Sigmoid colon (tissue), 7 donors: Measurements from ENCODE around the gene ZFX. TPM values are rescaled to one million over a fixed set of nuclear protein-coding genes. Genes with fewer than 3 reads are reported as not detected.
"Not testable (repeated sequence)": the region's sequence is repeated elsewhere in the genome, so short reads cannot be mapped to it uniquely, and the experiment has no call there.

Experiments
- DNase-seq: peaks from one replicate; pipeline ENCODE4 v3.0.0-alpha.2; 2019
- H3K27ac ChIP-seq, 4 donors: fragments of 200-600 bp; sonication (generic); one replicate each; pipeline ENCODE4 v1.5.1; 2016 to 2019; ENCODE audit warnings: mild to moderate bottlenecking in 1 of 4
- H3K27me3 ChIP-seq, 3 donors: fragments of 200-600 bp; sonication (generic); one replicate each; pipeline ENCODE4 v1.5.1; 2019; ENCODE audit warnings: mild to moderate bottlenecking in 1 of 3
- H3K36me3 ChIP-seq, 4 donors: fragments of 200-600 bp; sonication (generic); one replicate each; pipeline ENCODE4 v1.5.1; 2016 to 2019
- H3K4me1 ChIP-seq, 4 donors: fragments of 200-600 bp; sonication (generic); one replicate each; pipeline ENCODE4 v1.5.1; 2017 to 2019
- H3K4me3 ChIP-seq, 4 donors: fragments of 200-600 bp; sonication (generic); one replicate each; pipeline ENCODE4 v1.5.1; 2017 to 2019; ENCODE audit warnings: mild to moderate bottlenecking in 2 of 4, moderate library complexity in 1 of 4
- H3K9me3 ChIP-seq, 4 donors: fragments of 200-600 bp in 3 of 4; sonication (generic) in 3 of 4; one replicate each; pipeline versions ENCODE4 v1.5.1 to v1.6.1; 2013 to 2019
- EP300 ChIP-seq, 4 donors: sonication (generic); formaldehyde crosslinking; IDR thresholded peaks; one replicate each; pipeline ENCODE4 v1.6.1; 2017; ENCODE audit warnings: antibody characterized with exemption in 4 of 4
- POLR2A ChIP-seq, 2 donors: fragments of 450-650 bp; IDR thresholded peaks; one replicate each; pipeline ENCODE4 v1.6.1; 2016; ENCODE audit warnings: antibody characterized with exemption in 2 of 2, mild to moderate bottlenecking in 2 of 2, moderate library complexity in 2 of 2
- POLR2AphosphoS5 ChIP-seq, 4 donors: sonication (generic); formaldehyde crosslinking; IDR thresholded peaks; one replicate each; pipeline ENCODE4 v1.6.1; 2017; ENCODE audit warnings: antibody characterized with exemption in 4 of 4
- WGBS, 2 donors: extraction: QIAGEN DNeasy Blood & Tissue Kit; methylation state at CpG; one replicate each; pipeline ENCODE4 v1.1.7; 2013; 5-methylcytosine and 5-hydroxymethylcytosine counted together
- intact Hi-C: fragments of 100-400 bp; cut with DNase I; formaldehyde crosslinking; loops from one replicate; pipeline ENCODE4 v1.15.1; 2023
- polyA plus RNA-seq, 3 donors: library from polyadenylated mRNA; stranded (reverse); fragments of 200-250 nt; gene quantifications; one replicate each; pipeline ENCODE4 v1.2.3, GENCODE V29; 2013
- total RNA-seq, 4 donors: library from RNA; depleted of rRNA; stranded (reverse); fragments of >200 nt; gene quantifications; one replicate each; pipeline ENCODE4 v1.1.0, GENCODE V29; 2016
- TF ChIP-seq, protein P1 (sequence below), 4 experiments: fragments of 450-650 bp in 3 of 4; fragments of 200-600 bp in 1 of 4; IDR thresholded peaks; one replicate each; pipeline ENCODE4 v1.5.1; 2016 to 2019; ENCODE audit warnings: antibody characterized with exemption in 4 of 4, mild to moderate bottlenecking in 3 of 4, moderate library complexity in 2 of 4
- donor health status: healthy with polysubstance abuse.
- donor health status: Bipolar disorder and iron deficiency.
- donor health status: healthy.

Gene ZFX
- total and polyA plus RNA-seq, 7 donors, result 4.4 to 81.6 (median 56.7) TPM

DNA sequence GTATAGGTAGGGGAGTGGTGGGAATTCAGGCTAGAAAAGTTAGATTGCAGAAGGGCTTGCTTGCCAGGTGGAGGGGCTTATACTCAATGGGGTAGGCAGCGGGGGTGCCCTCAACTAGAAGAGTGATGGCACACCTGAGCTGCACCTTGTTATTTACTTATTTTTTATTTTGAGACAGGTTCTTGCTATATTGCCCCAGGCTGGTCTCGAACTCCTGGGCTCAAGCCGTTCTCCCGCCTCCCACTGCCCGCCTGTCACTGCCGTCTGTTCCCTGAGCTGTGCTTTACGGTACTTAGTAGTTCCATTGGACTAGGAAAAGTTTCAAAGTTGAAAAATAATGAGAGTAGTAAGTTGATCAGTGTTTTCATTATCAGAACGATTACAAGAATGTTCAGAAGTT is 2.0 kb downstream of the ZFX start:
- Histone ChIP-seq H3K36me3 (no peaks in the 10 kb centered on the region), H3K9me3 (no peaks in the 10 kb centered on the region), H3K27me3 (no peaks in the 10 kb centered on the region), H3K4me3 (peak overlapping the region; percentile 63 to 86 (median 73)), H3K27ac (peak overlapping the region; percentile 95 to 98 (median 96)), H3K4me1 (peaks cover 0 to 78% (median 46%) of the 10 kb centered on the region in 4 donors)
- intact Hi-C loops, result loop anchor here (2.0 kb wide), 1 partner anchor 71 kb away; no protein-coding TSS in a partner anchor
- TF ChIP-seq, protein P1, sequence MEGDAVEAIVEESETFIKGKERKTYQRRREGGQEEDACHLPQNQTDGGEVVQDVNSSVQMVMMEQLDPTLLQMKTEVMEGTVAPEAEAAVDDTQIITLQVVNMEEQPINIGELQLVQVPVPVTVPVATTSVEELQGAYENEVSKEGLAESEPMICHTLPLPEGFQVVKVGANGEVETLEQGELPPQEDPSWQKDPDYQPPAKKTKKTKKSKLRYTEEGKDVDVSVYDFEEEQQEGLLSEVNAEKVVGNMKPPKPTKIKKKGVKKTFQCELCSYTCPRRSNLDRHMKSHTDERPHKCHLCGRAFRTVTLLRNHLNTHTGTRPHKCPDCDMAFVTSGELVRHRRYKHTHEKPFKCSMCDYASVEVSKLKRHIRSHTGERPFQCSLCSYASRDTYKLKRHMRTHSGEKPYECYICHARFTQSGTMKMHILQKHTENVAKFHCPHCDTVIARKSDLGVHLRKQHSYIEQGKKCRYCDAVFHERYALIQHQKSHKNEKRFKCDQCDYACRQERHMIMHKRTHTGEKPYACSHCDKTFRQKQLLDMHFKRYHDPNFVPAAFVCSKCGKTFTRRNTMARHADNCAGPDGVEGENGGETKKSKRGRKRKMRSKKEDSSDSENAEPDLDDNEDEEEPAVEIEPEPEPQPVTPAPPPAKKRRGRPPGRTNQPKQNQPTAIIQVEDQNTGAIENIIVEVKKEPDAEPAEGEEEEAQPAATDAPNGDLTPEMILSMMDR (IDR thresholded peaks at IDR 0.05), result no peak
- TF ChIP-seq POLR2AphosphoS5 (IDR thresholded peaks at IDR 0.05), result no peak
- TF ChIP-seq POLR2A (IDR thresholded peaks at IDR 0.05), result no peak
- TF ChIP-seq EP300 (IDR thresholded peaks at IDR 0.05), result no peak
- WGBS, 2 donors, result 42 to 53% methylated on average over 8 of the region's 8 CpGs
- no peak for DNase-seq

DNA sequence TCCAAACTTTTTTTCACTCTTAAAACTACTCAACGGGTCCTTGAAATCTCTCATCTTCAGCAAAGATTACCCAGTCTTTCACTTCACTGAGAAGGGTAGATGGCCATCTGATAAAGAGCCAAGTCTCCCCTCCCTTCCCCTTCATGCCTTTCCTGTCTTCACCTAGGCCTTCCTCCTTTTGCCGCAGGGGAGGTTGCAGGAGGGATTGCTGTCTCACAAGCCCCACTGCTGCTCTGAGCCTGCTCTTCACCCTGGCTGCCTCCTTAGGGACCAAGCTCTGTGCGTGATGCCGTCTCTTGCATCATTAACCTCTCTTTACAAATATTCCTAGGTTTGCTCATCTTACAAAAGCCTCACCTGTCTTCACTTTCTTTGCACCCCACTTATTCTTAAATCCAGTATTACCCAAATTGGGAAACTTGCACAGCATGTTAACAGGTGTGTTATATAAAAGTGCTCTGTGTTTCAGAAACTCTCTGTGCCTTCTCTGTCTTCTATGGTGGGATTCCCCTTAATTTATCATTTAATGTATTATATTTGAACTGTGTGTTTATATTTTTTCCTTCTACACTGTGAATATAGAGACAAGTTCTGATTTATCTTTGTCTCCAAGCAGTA is 3.8 kb downstream of the ZFX start:
- H3K27ac ChIP-seq, result peak overlapping the region; percentile 44 to 98 (median 96)
- peak; percentile 66 for DNase-seq
- H3K27me3 ChIP-seq, result no peaks in the 10 kb centered on the region
- H3K4me1 ChIP-seq, result peaks cover 0 to 74% (median 39%) of the 10 kb centered on the region in 4 donors
- intact Hi-C loops, result no loop called here
- H3K9me3 ChIP-seq, result no peaks in the 10 kb centered on the region
- TF ChIP-seq EP300 (IDR thresholded peaks at IDR 0.05) (no peak), POLR2AphosphoS5 (IDR thresholded peaks at IDR 0.05) (no peak), POLR2A (IDR thresholded peaks at IDR 0.05) (no peak)
- TF ChIP-seq, protein P1 (IDR thresholded peaks at IDR 0.05), result no peak
- H3K36me3 ChIP-seq, result no peaks in the 10 kb centered on the region
- WGBS, 2 donors, result 18 to 20% methylated on average over 4 of the region's 4 CpGs
- peak overlapping the region in 2 of 4 donors; percentile 5 to 17 for H3K4me3 ChIP-seq

DNA sequence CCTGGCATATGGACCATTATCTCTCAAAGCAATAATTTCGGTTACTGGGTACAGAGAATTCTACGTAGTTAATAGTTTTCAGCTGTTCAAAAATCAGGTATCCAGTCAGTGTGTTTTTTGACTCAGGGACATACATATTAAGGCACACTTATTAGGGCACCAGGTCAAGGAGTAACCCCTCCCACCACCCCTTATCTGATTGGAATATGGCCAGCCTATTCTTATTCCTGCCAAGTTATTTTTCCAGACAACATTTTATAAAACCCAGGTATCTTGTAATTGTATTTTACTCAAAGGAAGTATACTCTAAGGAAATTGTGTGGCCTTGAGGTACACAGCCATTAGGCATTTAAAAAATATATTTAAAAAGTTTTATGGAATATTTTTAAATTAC is 4.3 kb downstream of the ZFX start:
- WGBS, 2 donors, result 25 to 40% methylated on average over 2 of the region's 2 CpGs
- no peak overlapping the region for H3K4me3 ChIP-seq
- DNase-seq, result no peak
- H3K4me1 ChIP-seq, result peaks cover 0 to 75% (median 39%) of the 10 kb centered on the region in 4 donors
- intact Hi-C loops, result no loop called here
- no peaks in the 10 kb centered on the region for H3K9me3 ChIP-seq
- H3K36me3 ChIP-seq, result no peaks in the 10 kb centered on the region
- TF ChIP-seq EP300 (IDR thresholded peaks at IDR 0.05) (no peak), POLR2AphosphoS5 (IDR thresholded peaks at IDR 0.05) (no peak), POLR2A (IDR thresholded peaks at IDR 0.05) (no peak)
- TF ChIP-seq, protein P1 (IDR thresholded peaks at IDR 0.05), result no peak
- H3K27ac ChIP-seq, result peak overlapping the region; percentile 44 to 98 (median 96)
- no peaks in the 10 kb centered on the region for H3K27me3 ChIP-seq

DNA sequence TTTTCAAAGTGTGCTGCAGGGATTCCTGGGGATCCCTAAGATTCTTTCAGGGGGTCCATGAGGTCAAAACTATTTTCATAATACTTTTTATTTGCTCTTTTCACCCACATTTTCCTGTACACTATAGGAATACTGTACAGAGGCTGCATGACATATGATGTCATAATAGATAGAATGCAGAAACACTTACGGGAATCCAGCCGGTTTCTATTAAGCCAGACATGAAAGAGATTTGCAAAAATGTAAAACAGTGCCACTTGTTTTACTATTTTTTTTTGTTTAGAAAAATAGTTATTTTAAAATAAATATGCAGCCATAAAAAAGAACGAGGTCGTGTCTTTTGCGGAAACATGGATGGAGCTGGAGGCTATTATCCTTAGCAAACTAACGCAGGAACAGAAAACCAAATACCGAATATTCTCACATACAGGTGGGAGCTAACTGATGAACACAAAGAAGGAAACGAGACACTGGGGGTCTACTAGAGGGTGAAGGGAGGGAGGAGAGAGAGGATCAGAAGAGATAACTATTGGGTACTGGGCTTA is 5.0 kb downstream of the ZFX start:
- H3K27me3 ChIP-seq, result no peaks in the 10 kb centered on the region
- TF ChIP-seq POLR2A (IDR thresholded peaks at IDR 0.05) (no peak), POLR2AphosphoS5 (IDR thresholded peaks at IDR 0.05) (no peak), EP300 (IDR thresholded peaks at IDR 0.05) (no peak)
- TF ChIP-seq, protein P1 (IDR thresholded peaks at IDR 0.05), result no peak
- H3K4me1 ChIP-seq, result peaks cover 0 to 83% (median 42%) of the 10 kb centered on the region in 4 donors
- 56 to 78% methylated on average over 8 of the region's 8 CpGs for WGBS, 2 donors
- H3K4me3 ChIP-seq, result no peak overlapping the region
- intact Hi-C loops, result no loop called here
- no peak for DNase-seq
- no peaks in the 10 kb centered on the region for H3K36me3 ChIP-seq
- no peaks in the 10 kb centered on the region for H3K9me3 ChIP-seq
- peak overlapping the region; percentile 35 to 98 (median 96) for H3K27ac ChIP-seq

DNA sequence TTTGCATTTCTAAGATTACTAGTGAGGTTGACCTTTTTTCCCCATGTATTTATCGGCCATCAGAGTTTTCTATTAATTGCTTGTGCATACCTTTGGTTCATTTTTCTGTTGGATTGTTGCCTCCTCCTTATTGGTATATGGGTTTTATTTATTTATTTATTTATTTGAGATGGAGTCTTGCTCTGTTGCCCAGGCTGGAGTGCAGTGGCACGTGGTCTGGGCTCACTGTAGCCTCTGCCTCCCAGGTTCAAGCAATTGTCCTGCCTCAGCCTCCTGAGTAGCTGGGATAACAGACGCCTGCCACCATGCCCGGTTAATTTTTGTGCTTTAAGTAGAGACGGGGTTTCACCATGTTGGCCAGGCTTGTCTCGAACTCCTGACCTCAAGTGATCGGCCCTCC is 6.2 kb downstream of the ZFX start:
- H3K4me3 ChIP-seq, H3K9me3 ChIP-seq, H3K36me3 ChIP-seq, intact Hi-C loops, DNase-seq, H3K27me3 ChIP-seq: not testable (repeated sequence)
- Histone ChIP-seq H3K27ac (peak overlapping the region in 2 of 4 donors; percentile 96), H3K4me1 (peaks cover 0 to 85% (median 43%) of the 10 kb centered on the region in 4 donors)
- 88 to 89% methylated on average over 7 of the region's 7 CpGs for WGBS, 2 donors
